MM.1S (cell line): ENCODE measurements around the gene RAP1GDS1.

Source experiments
- CTCF ChIP-seq: fragments of 300-600 bp; sonication (generic); IDR thresholded peaks from 2 replicates; pipeline ENCODE4 v1.5.1; 2016; ENCODE audit warnings: antibody characterized with exemption, low read length, mixed read lengths
- EZH2 ChIP-seq: fragments of 300-600 bp; sonication (generic); optimal IDR thresholded peaks from 2 replicates; pipeline ENCODE3; 2017; ENCODE audit warnings: low read depth, mild to moderate bottlenecking, antibody characterized with exemption, low read length, mixed read lengths

- TF ChIP-seq EZH2: no peak
- no peak for TF ChIP-seq CTCF
Measured at GRCh38 chr4:98387345-98388026, 126.3 kb downstream of the RAP1GDS1 start.
